Astrocyte (in vitro differentiated cells and primary cell): Measurements from ENCODE around the gene COPZ2.

Source experiments
- EZH2 ChIP-seq: IDR thresholded peaks from 2 replicates; pipeline ENCODE4 v1.6.1; 2012; ENCODE audit warnings: mild to moderate bottlenecking, low read length, inconsistent platforms; ENCODE audit not compliant: insufficient read depth
- TF ChIP-seq, protein P1 (sequence below): IDR thresholded peaks from 2 replicates; pipeline ENCODE4 v1.5.1; 2011; ENCODE audit warnings: low read depth, mild to moderate bottlenecking, inconsistent platforms, low read length, moderate library complexity; ENCODE audit not compliant: insufficient read depth

DNA sequence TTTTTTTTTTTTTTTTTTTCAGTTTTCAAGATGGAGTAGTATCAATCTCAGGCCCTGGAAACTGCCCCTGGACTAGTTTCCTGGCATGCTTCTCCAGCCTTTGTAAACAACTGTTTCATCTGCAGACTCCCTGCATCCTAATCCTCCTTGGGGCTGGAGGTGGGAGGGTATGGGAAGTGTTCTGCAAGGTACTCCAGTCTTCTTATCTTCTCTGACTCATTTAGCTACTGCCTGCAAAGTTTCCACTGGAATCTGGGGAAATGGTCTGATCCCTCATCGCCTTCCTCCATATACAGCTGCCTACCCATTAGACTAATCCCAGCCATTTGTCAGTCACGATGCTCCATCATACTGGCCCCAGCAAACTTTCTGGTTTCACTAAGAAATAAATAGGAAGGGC, 21.5 kb downstream of the COPZ2 start:
- TF ChIP-seq, protein P1, sequence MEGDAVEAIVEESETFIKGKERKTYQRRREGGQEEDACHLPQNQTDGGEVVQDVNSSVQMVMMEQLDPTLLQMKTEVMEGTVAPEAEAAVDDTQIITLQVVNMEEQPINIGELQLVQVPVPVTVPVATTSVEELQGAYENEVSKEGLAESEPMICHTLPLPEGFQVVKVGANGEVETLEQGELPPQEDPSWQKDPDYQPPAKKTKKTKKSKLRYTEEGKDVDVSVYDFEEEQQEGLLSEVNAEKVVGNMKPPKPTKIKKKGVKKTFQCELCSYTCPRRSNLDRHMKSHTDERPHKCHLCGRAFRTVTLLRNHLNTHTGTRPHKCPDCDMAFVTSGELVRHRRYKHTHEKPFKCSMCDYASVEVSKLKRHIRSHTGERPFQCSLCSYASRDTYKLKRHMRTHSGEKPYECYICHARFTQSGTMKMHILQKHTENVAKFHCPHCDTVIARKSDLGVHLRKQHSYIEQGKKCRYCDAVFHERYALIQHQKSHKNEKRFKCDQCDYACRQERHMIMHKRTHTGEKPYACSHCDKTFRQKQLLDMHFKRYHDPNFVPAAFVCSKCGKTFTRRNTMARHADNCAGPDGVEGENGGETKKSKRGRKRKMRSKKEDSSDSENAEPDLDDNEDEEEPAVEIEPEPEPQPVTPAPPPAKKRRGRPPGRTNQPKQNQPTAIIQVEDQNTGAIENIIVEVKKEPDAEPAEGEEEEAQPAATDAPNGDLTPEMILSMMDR = no peak
- no peak for TF ChIP-seq EZH2
